ENCODE data around the gene GABRD.

The GABRD gene

DNA sequence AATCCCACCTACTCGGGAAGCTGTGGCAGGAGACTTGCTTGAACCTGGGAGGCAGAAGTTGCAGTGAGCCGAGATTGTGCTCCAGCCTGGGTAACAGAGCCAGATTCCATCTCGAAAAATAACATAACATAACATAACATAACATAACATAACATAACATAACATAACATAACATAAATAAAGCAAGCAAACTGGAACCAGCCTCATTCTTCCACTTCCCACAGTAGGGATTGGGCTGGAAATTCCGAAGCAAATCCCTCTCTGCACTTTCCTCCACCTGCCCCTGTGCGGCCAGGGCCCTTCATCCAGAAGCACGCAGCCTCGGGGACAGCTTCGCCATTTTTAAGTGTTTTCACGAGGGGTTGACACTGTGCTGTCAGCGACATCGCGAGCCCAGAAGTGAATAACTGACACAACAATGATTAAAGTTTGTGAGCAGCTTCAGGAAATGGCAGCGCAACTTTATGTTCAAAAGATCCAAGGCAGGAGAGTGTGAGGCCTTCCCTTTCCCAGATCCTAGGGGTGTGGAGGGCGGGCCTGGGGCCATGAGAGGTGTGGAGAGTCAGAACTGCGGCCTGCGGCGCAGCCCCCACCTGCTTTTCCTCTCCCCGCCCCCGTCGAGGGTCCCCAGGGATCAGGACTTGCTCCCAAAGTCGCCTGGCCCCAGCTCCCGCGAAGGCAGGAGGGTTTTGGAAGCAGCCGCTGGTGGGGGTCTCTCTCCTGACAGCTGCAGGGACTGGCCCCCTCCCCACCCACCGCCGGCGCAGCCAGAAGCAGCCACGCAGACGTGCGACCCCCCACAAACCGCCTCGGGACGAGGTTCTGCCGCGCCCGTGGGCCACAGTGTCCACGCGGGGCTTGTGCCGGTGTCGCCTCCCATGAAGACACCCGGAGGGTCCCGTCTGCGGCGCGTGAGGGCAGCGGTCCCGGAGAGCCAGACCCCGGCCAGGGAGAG, 651 bp upstream of the GABRD start:
- H3K27ac Mint-ChIP-seq = peak overlapping the region; percentile 26
- H3K27me3 Mint-ChIP-seq (ENCODE audit: low read depth) = peaks cover 46% of the 10 kb centered on the region
- no peaks in the 10 kb centered on the region for H3K36me3 Mint-ChIP-seq (ENCODE audit: low read depth)
- peak overlapping the region; percentile 28 for H3K4me3 Mint-ChIP-seq
- H3K4me1 Mint-ChIP-seq (ENCODE audit: low read depth) = peaks cover 1% of the 10 kb centered on the region
- no peak for DNase-seq (ENCODE audit: low spot score)
- H3K9me3 Mint-ChIP-seq = no peaks in the 10 kb centered on the region

DNA sequence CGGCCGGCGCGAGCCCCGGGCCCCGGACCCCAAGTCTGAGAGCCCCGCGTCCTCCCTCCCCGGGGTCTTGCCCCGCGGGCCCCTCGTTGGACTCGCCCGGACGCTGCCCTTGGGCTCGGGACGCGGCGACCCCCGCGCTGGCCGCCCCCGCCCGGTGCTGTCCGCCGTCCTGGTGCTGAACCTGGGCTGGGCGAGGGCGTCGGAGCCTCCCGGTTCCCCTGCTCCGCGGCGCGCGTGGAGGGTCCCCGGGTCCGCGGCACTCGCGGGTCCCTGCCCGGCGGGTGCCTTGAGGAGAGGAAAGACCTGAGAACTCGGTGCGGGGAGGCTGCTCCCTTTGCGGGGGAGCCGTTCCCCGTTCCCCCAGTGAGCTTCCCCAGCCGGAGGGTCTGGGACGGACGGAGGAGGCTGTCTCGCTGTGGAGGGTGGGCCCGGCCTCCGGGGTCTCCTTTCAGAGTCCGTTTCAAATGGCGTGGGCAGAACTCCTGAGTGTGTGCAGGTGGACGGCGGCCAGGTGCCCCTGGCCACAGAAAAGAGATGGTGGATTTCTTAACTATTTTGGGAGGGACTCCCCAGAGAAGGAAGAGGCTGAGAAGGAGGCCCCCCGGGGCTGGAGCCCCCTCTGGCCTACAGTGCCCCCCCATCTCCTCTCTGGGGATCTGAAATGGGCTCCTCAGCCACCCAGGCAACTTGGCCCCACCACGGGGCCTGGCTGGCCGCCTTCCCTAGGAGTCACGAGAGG, 595 bp downstream of the GABRD start:
- H3K36me3 Mint-ChIP-seq (ENCODE audit: low read depth) = no peaks in the 10 kb centered on the region

DNA sequence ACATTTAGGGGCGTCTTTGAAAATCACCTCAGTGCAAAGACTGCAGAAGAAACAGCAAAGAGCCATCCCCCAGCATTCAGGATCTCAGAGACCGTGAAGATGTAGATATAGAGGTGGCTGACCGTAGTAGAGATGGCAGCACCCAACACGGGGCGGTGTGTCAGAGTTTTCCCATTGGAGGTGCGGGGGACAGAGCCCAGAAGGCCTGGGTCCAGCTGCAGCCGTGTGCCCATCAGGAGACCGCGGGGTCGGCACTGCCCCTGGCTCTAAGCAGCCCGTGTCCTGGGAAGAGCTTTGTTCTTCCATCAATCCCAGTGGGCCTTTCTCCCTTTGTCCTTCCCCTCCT, 1.1 kb downstream of the GABRD start:
- H3K4me3 Mint-ChIP-seq = no peak overlapping the region
- no peak overlapping the region for H3K27ac Mint-ChIP-seq
- H3K36me3 Mint-ChIP-seq (ENCODE audit: low read depth) = no peaks in the 10 kb centered on the region
- H3K4me1 Mint-ChIP-seq (ENCODE audit: low read depth) = peaks cover 1% of the 10 kb centered on the region
- no peak for DNase-seq (ENCODE audit: low spot score)
- H3K27me3 Mint-ChIP-seq (ENCODE audit: low read depth) = peaks cover 46% of the 10 kb centered on the region
- no peaks in the 10 kb centered on the region for H3K9me3 Mint-ChIP-seq

More for the DNA sequence above, 595 bp downstream of the GABRD start:
- Mint-ChIP-seq H3K27me3 (ENCODE audit: low read depth) (peaks cover 46% of the 10 kb centered on the region), H3K27ac (no peak overlapping the region), H3K4me3 (no peak overlapping the region), H3K4me1 (ENCODE audit: low read depth) (peaks cover 1% of the 10 kb centered on the region), H3K9me3 (no peaks in the 10 kb centered on the region)
- no peak for DNase-seq (ENCODE audit: low spot score)

GRCh38 chr1:2021550-2021949, 2.4 kb downstream of the GABRD start:
- Mint-ChIP-seq H3K4me1 (ENCODE audit: low read depth) (peaks cover 3% of the 10 kb centered on the region), H3K4me3 (no peak overlapping the region), H3K27me3 (ENCODE audit: low read depth) (peaks cover 38% of the 10 kb centered on the region), H3K9me3 (no peaks in the 10 kb centered on the region), H3K27ac (no peak overlapping the region), H3K36me3 (ENCODE audit: low read depth) (no peaks in the 10 kb centered on the region)
- DNase-seq (ENCODE audit: low spot score) = no peak

GRCh38 chr1:2022063-2022770, 3.1 kb downstream of the GABRD start:
- Mint-ChIP-seq H3K4me1 (ENCODE audit: low read depth) (peaks cover 3% of the 10 kb centered on the region), H3K36me3 (ENCODE audit: low read depth) (no peaks in the 10 kb centered on the region), H3K27ac (no peak overlapping the region), H3K27me3 (ENCODE audit: low read depth) (peaks cover 31% of the 10 kb centered on the region), H3K9me3 (no peaks in the 10 kb centered on the region), H3K4me3 (no peak overlapping the region)
- no peak for DNase-seq (ENCODE audit: low spot score)

DNA sequence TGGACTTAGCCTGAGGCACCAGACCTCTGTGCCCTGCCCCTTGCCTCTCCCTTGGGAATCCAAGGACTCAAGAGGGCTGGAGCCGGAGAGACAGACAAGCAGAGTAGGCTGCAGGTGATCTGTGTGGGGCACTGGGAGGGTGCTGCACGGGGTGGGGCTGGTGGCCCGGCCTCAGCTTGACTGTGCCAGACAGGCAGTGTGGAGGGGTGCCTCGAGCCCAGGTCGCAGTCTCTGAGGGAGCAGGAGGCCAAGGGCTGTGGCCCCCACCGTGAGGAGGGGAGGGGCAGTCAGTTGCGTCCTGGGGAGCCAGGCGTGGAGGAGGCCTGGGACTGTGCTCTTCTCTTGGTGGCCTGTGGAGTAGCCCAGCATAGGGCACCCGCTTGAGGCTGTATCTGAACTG, 4.0 kb downstream of the GABRD start:
- Mint-ChIP-seq H3K27me3 (ENCODE audit: low read depth) (peaks cover 21% of the 10 kb centered on the region), H3K4me1 (ENCODE audit: low read depth) (peaks cover 3% of the 10 kb centered on the region), H3K36me3 (ENCODE audit: low read depth) (no peaks in the 10 kb centered on the region), H3K9me3 (no peaks in the 10 kb centered on the region), H3K4me3 (no peak overlapping the region), H3K27ac (no peak overlapping the region)
- DNase-seq (ENCODE audit: low spot score) = no peak

DNA sequence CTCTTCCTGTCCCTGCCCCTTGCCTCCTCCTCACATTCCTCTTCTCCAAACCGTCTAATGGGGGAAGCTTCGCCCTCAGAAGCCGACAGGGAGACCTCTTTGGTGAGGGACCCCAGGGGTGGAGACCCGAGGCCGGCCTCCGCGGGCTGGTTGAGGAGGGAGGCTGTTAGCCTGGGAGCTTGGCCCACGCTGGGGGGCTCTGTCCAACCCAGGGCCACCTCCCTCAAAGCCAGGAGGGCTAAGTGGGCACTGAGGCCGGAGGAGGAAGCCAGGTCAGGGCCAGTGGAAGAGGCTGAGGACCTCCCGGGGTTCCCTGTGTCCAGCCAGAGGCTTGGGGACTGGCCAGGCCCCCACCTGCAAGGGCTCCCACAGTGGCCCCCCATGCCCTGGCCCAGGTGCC, 5.3 kb downstream of the GABRD start:
- H3K4me1 Mint-ChIP-seq (ENCODE audit: low read depth) = peaks cover 2% of the 10 kb centered on the region
- peaks cover 15% of the 10 kb centered on the region for H3K27me3 Mint-ChIP-seq (ENCODE audit: low read depth)
- DNase-seq (ENCODE audit: low spot score) = no peak
- no peak overlapping the region for H3K4me3 Mint-ChIP-seq
- no peaks in the 10 kb centered on the region for H3K36me3 Mint-ChIP-seq (ENCODE audit: low read depth)
- H3K27ac Mint-ChIP-seq = no peak overlapping the region
- no peaks in the 10 kb centered on the region for H3K9me3 Mint-ChIP-seq

DNA sequence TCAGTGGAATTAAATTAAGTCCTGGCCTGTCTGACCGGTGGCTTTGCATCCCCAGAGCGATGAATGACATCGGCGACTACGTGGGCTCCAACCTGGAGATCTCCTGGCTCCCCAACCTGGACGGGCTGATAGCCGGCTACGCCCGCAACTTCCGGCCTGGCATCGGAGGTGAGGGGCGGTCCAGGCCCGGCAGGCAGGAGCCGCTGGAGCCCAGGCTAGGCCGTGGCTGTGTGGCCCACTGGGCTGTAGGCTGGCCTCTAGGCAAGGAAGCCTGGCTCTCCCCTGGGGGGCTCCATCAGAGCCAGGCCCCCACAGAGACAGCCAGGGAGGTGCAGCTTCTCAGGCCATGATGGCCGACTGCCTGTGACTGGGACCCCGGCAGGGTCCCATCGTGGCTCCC, 5.7 kb downstream of the GABRD start:
- peaks cover 14% of the 10 kb centered on the region for H3K27me3 Mint-ChIP-seq (ENCODE audit: low read depth)
- H3K36me3 Mint-ChIP-seq (ENCODE audit: low read depth) = no peaks in the 10 kb centered on the region
- H3K4me3 Mint-ChIP-seq = no peak overlapping the region
- H3K27ac Mint-ChIP-seq = no peak overlapping the region
- H3K9me3 Mint-ChIP-seq = no peaks in the 10 kb centered on the region
- DNase-seq (ENCODE audit: low spot score) = no peak
- H3K4me1 Mint-ChIP-seq (ENCODE audit: low read depth) = peaks cover 2% of the 10 kb centered on the region

GRCh38 chr1:2025491-2025981, 6.4 kb downstream of the GABRD start:
- no peak for DNase-seq (ENCODE audit: low spot score)
- Mint-ChIP-seq H3K4me3 (no peak overlapping the region), H3K4me1 (ENCODE audit: low read depth) (peaks cover 2% of the 10 kb centered on the region), H3K27ac (no peak overlapping the region), H3K36me3 (ENCODE audit: low read depth) (no peaks in the 10 kb centered on the region), H3K9me3 (no peaks in the 10 kb centered on the region), H3K27me3 (ENCODE audit: low read depth) (peaks cover 7% of the 10 kb centered on the region)

DNA sequence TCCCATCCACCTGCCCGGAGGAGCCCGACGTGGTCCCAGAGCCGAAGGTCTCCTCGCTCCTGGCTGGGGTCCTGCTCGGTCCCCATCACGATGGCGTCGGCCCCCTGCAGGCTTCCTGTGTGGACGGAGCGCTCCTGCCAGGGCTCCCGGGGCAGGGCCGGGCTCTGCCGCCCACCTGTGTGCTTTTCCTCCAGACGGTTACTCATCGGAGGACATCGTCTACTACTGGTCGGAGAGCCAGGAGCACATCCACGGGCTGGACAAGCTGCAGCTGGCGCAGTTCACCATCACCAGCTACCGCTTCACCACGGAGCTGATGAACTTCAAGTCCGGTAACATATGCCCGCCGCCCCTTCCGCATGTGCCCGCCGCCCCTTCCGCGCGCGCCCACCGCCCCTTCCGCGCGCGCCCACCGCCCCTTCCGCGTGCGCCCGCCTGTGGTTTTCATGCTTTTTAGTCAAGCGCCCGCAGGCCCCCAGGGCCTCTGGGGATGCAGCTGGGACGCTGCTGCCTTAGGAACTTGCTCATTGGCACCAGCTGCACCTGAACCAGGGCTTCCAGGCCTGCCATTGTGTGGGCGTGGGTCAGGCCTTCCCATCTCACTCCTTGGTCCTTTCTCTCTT, 8.9 kb downstream of the GABRD start:
- H3K4me3 Mint-ChIP-seq = no peak overlapping the region
- H3K9me3 Mint-ChIP-seq = no peaks in the 10 kb centered on the region
- no peak for DNase-seq (ENCODE audit: low spot score)
- H3K4me1 Mint-ChIP-seq (ENCODE audit: low read depth) = peaks cover 2% of the 10 kb centered on the region
- H3K36me3 Mint-ChIP-seq (ENCODE audit: low read depth) = no peaks in the 10 kb centered on the region
- H3K27me3 Mint-ChIP-seq (ENCODE audit: low read depth) = no peaks in the 10 kb centered on the region
- no peak overlapping the region for H3K27ac Mint-ChIP-seq

- H3K4me1 Mint-ChIP-seq (ENCODE audit: low read depth) = peaks cover 2% of the 10 kb centered on the region
- no peaks in the 10 kb centered on the region for H3K36me3 Mint-ChIP-seq (ENCODE audit: low read depth)
- H3K27me3 Mint-ChIP-seq (ENCODE audit: low read depth) = no peaks in the 10 kb centered on the region
- no peak overlapping the region for H3K4me3 Mint-ChIP-seq
- no peak for DNase-seq (ENCODE audit: low spot score)
- H3K9me3 Mint-ChIP-seq = no peaks in the 10 kb centered on the region
- no peak overlapping the region for H3K27ac Mint-ChIP-seq
Observed at GRCh38 chr1:2028870-2029560, 9.9 kb downstream of the GABRD start.

- Mint-ChIP-seq H3K27ac (no peak overlapping the region), H3K27me3 (ENCODE audit: low read depth) (no peaks in the 10 kb centered on the region), H3K36me3 (ENCODE audit: low read depth) (no peaks in the 10 kb centered on the region), H3K9me3 (no peaks in the 10 kb centered on the region), H3K4me3 (no peak overlapping the region), H3K4me1 (ENCODE audit: low read depth) (peaks cover 2% of the 10 kb centered on the region)
- no peak for DNase-seq (ENCODE audit: low spot score)
Observed at GRCh38 chr1:2029561-2029960, 10.4 kb downstream of the GABRD start.

All from T-helper 2 cell treated with Interferon-gamma antibody and Interleukin-4, amounts not matched to agents 5 μg/mL and 100 μg/mL, for 36 hours (primary cell).